Breast epithelium (tissue), 3 donors: ENCODE measurements around the gene GRIK1.

Experiments used
- POLR2A ChIP-seq: fragments of 450-650 bp; IDR thresholded peaks from one replicate; pipeline ENCODE4 v1.6.1; 2016; ENCODE audit warnings: antibody characterized with exemption, mild to moderate bottlenecking, moderate library complexity
- TF ChIP-seq, protein P1 (sequence below), 3 donors: fragments of 450-650 bp; IDR thresholded peaks; one replicate each; pipeline ENCODE4 v1.5.1; 2016 to 2017; ENCODE audit warnings: antibody characterized with exemption in 3 of 3, mild to moderate bottlenecking in 3 of 3, moderate library complexity in 3 of 3

DNA sequence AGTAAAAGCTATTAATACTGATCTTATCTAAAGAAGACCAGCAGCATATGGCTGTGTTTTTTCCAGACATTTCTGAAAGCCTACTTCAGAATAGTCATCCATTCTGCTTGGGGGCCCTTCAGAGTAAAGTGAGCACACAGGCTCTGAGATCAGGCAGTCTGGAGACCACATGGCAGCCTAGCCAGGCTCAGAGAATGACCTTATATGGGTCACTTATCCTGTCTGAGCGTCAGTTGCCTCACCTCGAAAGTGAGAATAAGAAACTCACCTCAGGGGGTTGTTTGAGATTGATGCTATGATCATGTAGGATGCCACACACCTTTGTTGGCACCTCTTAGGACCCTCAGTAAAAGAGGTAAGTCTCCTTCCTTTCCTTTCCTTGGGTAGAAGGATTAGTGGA lies 270.4 kb downstream of the GRIK1 start:
- TF ChIP-seq, protein P1, sequence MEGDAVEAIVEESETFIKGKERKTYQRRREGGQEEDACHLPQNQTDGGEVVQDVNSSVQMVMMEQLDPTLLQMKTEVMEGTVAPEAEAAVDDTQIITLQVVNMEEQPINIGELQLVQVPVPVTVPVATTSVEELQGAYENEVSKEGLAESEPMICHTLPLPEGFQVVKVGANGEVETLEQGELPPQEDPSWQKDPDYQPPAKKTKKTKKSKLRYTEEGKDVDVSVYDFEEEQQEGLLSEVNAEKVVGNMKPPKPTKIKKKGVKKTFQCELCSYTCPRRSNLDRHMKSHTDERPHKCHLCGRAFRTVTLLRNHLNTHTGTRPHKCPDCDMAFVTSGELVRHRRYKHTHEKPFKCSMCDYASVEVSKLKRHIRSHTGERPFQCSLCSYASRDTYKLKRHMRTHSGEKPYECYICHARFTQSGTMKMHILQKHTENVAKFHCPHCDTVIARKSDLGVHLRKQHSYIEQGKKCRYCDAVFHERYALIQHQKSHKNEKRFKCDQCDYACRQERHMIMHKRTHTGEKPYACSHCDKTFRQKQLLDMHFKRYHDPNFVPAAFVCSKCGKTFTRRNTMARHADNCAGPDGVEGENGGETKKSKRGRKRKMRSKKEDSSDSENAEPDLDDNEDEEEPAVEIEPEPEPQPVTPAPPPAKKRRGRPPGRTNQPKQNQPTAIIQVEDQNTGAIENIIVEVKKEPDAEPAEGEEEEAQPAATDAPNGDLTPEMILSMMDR (IDR thresholded peaks at IDR 0.05): no peak
- TF ChIP-seq POLR2A: no peak
